Spleen (tissue), 11 donors: ENCODE measurements around the gene PLCB2. TPM values are rescaled to one million over a fixed set of nuclear protein-coding genes. Genes with fewer than 3 reads are reported as not detected.

ENCODE experiments used
- DNase-seq: peaks from one replicate; pipeline ENCODE4 v3.0.0-alpha.2; 2020
- H3K27ac ChIP-seq, 8 donors: fragments of 200-600 bp; sonication (generic) in 7 of 8; 1 replicate in 4 of 8; 2 replicates in 4 of 8; pipeline versions ENCODE4 v1.5.0 to v1.8.0; 2016 to 2021; ENCODE audit warnings: inconsistent platforms in 4 of 8, mild to moderate bottlenecking in 4 of 8, moderate library complexity in 1 of 8
- H3K27me3 ChIP-seq, 7 donors: fragments of 200-600 bp; sonication (generic) in 6 of 7; replicated peaks in 1 of 7; 1 replicate in 4 of 7; 2 replicates in 3 of 7; pipeline versions ENCODE4 v1.5.0 to v1.8.0; 2016 to 2021; ENCODE audit warnings: inconsistent platforms in 3 of 7, mild to moderate bottlenecking in 1 of 7
- H3K36me3 ChIP-seq, 6 donors: fragments of 200-600 bp; sonication (generic) in 5 of 6; 1 replicate in 4 of 6; 2 replicates in 2 of 6; pipeline versions ENCODE4 v1.5.0 to v1.8.0; 2016 to 2021; ENCODE audit warnings: inconsistent platforms in 2 of 6
- H3K4me1 ChIP-seq, 6 donors: fragments of 200-600 bp; sonication (generic) in 5 of 6; 1 replicate in 3 of 6; 2 replicates in 3 of 6; pipeline versions ENCODE4 v1.5.0 to v1.8.0; 2016 to 2021; ENCODE audit warnings: inconsistent platforms in 3 of 6
- H3K4me3 ChIP-seq, 8 donors: fragments of 200-600 bp; sonication (generic) in 7 of 8; 1 replicate in 4 of 8; 2 replicates in 4 of 8; pipeline versions ENCODE4 v1.5.0 to v1.8.0; 2016 to 2021; ENCODE audit warnings: inconsistent platforms in 4 of 8, mild to moderate bottlenecking in 4 of 8, moderate library complexity in 2 of 8
- H3K9me3 ChIP-seq, 8 donors: fragments of 200-600 bp; sonication (generic) in 7 of 8; 1 replicate in 4 of 8; 2 replicates in 4 of 8; pipeline versions ENCODE4 v1.5.0 to v1.8.0; 2016 to 2021; ENCODE audit warnings: inconsistent platforms in 4 of 8
- POLR2A ChIP-seq, 3 donors: fragments of 450-650 bp; IDR thresholded peaks; one replicate each; pipeline ENCODE4 v1.5.1; 2017; ENCODE audit warnings: antibody characterized with exemption in 3 of 3, mild to moderate bottlenecking in 1 of 3
- POLR2AphosphoS5 ChIP-seq, 3 donors: sonication (generic); formaldehyde crosslinking; IDR thresholded peaks; one replicate each; pipeline ENCODE4 v1.5.1; 2017; ENCODE audit warnings: antibody characterized with exemption in 3 of 3
- WGBS, 5 donors: extraction: QIAGEN DNeasy Blood & Tissue Kit in 3 of 5; methylation state at CpG; one replicate each; pipeline versions ENCODE4 v1.1.5 to v1.1.7; 2013 to 2018; 5-methylcytosine and 5-hydroxymethylcytosine counted together
- intact Hi-C: fragments of 100-400 bp; cut with DNase I; formaldehyde crosslinking; loops from one replicate; pipeline ENCODE4 v1.15.0; 2023; ENCODE audit warnings: low total_unique reads
- polyA plus RNA-seq, 3 donors: library from polyadenylated mRNA; stranded (reverse); fragments of 200-250 nt; gene quantifications; one replicate each; pipeline ENCODE4 v1.2.1, GENCODE V29; 2013
- total RNA-seq, 7 donors: library from RNA; depleted of rRNA in 3 of 7; stranded (reverse); fragments of >200 nt in 3 of 7; fragmentation: NEBNext Ultra II Directional in 4 of 7; extraction: Animal tissue kit (Norgen Biotek cat#: 25700) in 4 of 7; gene quantifications; one replicate each; pipeline versions ENCODE4 v1.1.0 to v1.2.1, GENCODE V29; 2016 to 2021
- TF ChIP-seq, protein P1 (sequence below), 11 experiments: fragments of 200-600 bp in 7 of 11; fragments of 450-650 bp in 4 of 11; sonication (generic) in 4 of 11; IDR thresholded peaks in 8 of 11; conservative IDR thresholded peaks in 3 of 11; 1 replicate in 7 of 11; 2 replicates in 4 of 11; pipeline versions ENCODE4 v1.4.0 to v1.8.0; 2016 to 2021; ENCODE audit warnings: antibody characterized with exemption in 11 of 11, inconsistent platforms in 4 of 11, mild to moderate bottlenecking in 1 of 11
- donor health status: healthy with polysubstance abuse.
- donor health status: DM: no; HTN: no; CAD: no; lungs with moderate emphysema.
- donor health status: DM: no; HTN: no; CAD: no.
- donor health status: Bipolar disorder and iron deficiency.
- donor health status: healthy.
- donor health status: DM: no; HTN: no; CAD: no.
- donor health status: DM: yes; HTN: yes; CAD: no.

Gene PLCB2
- total and polyA plus RNA-seq, 10 donors: 63.8 to 247 (median 187) TPM

- 79 to 90% (median 82%) methylated on average over 10 to 11 of the region's 11 CpGs for WGBS, 5 donors
- H3K9me3 ChIP-seq: peaks cover 0 to 23% (median 14%) of the 10 kb centered on the region in 8 donors
- H3K27me3 ChIP-seq: no peaks in the 10 kb centered on the region
- peak; percentile 56 for DNase-seq
- H3K27ac ChIP-seq: no peak overlapping the region
- intact Hi-C loops: no loop called here
- peaks cover 0 to 69% (median 29%) of the 10 kb centered on the region in 6 donors for H3K4me1 ChIP-seq
- no peak overlapping the region for H3K4me3 ChIP-seq
- peaks cover 3 to 71% (median 44%) of the 10 kb centered on the region in 6 donors for H3K36me3 ChIP-seq
- TF ChIP-seq, protein P1, sequence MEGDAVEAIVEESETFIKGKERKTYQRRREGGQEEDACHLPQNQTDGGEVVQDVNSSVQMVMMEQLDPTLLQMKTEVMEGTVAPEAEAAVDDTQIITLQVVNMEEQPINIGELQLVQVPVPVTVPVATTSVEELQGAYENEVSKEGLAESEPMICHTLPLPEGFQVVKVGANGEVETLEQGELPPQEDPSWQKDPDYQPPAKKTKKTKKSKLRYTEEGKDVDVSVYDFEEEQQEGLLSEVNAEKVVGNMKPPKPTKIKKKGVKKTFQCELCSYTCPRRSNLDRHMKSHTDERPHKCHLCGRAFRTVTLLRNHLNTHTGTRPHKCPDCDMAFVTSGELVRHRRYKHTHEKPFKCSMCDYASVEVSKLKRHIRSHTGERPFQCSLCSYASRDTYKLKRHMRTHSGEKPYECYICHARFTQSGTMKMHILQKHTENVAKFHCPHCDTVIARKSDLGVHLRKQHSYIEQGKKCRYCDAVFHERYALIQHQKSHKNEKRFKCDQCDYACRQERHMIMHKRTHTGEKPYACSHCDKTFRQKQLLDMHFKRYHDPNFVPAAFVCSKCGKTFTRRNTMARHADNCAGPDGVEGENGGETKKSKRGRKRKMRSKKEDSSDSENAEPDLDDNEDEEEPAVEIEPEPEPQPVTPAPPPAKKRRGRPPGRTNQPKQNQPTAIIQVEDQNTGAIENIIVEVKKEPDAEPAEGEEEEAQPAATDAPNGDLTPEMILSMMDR (IDR thresholded peaks at IDR 0.05 in 8 of 11, conservative IDR thresholded peaks at IDR 0.05 in 3 of 11): no peak
- TF ChIP-seq POLR2AphosphoS5 (IDR thresholded peaks at IDR 0.05) (no peak), POLR2A (IDR thresholded peaks at IDR 0.05) (no peak)
These were observed 4.8 kb downstream of the PLCB2 start for GRCh38 chr15:40302981-40303380.

DNA sequence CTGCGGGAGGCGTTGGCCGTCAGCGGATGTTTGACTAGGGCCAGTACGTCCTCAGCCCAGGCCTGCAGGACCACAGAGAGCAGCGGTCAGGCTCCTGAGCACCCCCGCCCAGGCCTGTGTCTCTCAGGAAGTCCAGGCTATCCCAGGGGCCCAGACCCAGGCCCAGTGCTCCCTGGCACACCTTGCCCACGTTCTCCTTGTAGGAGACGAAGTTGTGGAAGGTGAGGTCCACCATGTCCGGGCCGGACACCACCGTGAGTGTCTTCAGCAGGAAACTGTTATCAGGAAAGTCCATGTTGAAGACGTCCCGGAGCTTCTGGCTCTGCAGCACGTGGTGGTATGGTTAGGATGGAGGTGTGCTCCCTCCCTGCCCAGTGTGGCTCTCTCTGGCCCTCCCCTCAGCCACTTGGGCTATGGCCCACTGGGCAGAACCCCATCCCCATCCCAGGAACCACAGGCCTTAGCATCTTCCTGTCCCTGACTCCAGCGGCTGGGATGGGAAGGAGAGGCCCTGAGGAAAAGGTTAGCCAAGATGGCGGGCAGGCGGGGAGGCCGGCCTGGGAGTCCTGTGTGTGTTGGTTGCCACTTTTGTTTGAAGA lies 5.3 kb downstream of the PLCB2 start:
- 93 to 95% (median 94%) methylated on average over 16 to 19 of the region's 19 CpGs for WGBS, 5 donors
- peak; percentile 70 for DNase-seq
- no peaks in the 10 kb centered on the region for H3K27me3 ChIP-seq
- H3K9me3 ChIP-seq: peaks cover 0 to 23% (median 14%) of the 10 kb centered on the region in 8 donors
- H3K36me3 ChIP-seq: peaks cover 3 to 77% (median 49%) of the 10 kb centered on the region in 6 donors
- peaks cover 0 to 63% (median 27%) of the 10 kb centered on the region in 6 donors for H3K4me1 ChIP-seq
- intact Hi-C loops: no loop called here
- TF ChIP-seq POLR2AphosphoS5 (IDR thresholded peaks at IDR 0.05): no peak
- TF ChIP-seq POLR2A (IDR thresholded peaks at IDR 0.05): no peak
- TF ChIP-seq, protein P1 (IDR thresholded peaks at IDR 0.05 in 8 of 11, conservative IDR thresholded peaks at IDR 0.05 in 3 of 11): no peak
- no peak overlapping the region for H3K4me3 ChIP-seq
- no peak overlapping the region for H3K27ac ChIP-seq

DNA sequence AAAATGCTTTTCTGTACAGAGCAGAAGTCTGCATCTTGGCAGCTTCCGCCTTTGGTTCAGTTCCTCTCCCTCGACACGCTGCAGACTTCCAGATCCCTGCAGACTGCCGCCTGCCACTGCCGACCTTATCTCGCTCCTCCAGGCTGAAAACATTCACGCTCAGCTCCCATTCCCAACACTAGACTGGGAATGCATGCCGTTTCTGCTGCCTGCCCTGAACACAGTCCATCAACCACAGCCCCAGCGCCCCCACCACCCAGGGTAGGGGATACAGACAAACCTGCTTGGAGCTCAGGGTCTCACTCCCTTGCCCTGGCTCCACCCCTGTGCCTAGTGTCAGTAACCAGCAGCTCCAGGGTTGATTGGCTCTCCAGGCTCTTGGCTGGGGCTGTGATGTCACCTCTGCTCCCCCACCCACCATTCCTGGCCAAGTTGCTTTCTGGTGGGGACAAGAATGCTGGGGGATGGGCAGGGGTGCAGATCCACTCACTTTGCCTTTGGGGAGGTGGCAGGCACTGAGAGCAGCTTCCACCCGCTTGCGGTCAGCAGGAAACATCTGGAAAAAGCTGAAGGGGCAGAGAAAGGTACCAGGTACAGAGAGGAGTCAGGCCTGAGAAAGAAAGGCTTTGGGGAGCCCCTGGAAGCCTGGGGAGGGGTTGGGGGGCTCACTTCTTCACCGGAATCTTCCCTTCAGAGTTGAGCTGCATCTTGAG lies 6.1 kb downstream of the PLCB2 start:
- no peak for TF ChIP-seq POLR2AphosphoS5 (IDR thresholded peaks at IDR 0.05)
- TF ChIP-seq, protein P1 (IDR thresholded peaks at IDR 0.05 in 8 of 11, conservative IDR thresholded peaks at IDR 0.05 in 3 of 11): no peak
- no peak for TF ChIP-seq POLR2A (IDR thresholded peaks at IDR 0.05)
- intact Hi-C loops: no loop called here
- 64 to 71% (median 68%) methylated on average over 12 of the region's 12 CpGs for WGBS, 5 donors
- H3K27ac ChIP-seq: no peak overlapping the region
- peaks cover 0 to 56% (median 21%) of the 10 kb centered on the region in 6 donors for H3K4me1 ChIP-seq
- no peak overlapping the region for H3K4me3 ChIP-seq
- peaks cover 3 to 85% (median 52%) of the 10 kb centered on the region in 6 donors for H3K36me3 ChIP-seq
- peak; percentile 67 for DNase-seq
- H3K27me3 ChIP-seq: no peaks in the 10 kb centered on the region
- peaks cover 0 to 23% (median 14%) of the 10 kb centered on the region in 8 donors for H3K9me3 ChIP-seq

DNA sequence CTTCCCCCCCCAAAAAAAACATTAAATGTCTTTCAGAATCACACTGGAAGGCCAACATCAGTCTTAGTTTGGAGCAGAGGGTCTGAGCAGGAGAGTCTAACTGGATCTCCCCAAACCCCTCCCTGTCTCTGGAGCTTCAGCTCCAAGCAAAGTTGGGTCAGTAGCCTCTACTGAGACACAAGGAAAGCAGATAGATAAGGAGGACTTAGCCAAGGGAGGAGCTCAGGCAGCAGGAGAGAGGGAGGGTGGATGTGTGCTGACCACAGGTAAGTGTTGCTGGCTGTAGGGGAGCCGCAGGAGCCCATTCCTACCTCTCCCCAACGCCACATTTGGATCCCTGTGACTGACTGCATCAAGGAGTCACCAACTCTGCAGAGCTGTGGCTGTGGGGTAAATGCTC lies 7.0 kb downstream of the PLCB2 start:
- DNase-seq: no peak
- no peaks in the 10 kb centered on the region for H3K27me3 ChIP-seq

More for the DNA sequence above, 7.0 kb downstream of the PLCB2 start:
- Histone ChIP-seq H3K4me1 (peaks cover 0 to 47% (median 14%) of the 10 kb centered on the region in 6 donors), H3K27ac (no peak overlapping the region), H3K9me3 (peaks cover 0 to 23% (median 14%) of the 10 kb centered on the region in 8 donors), H3K4me3 (no peak overlapping the region), H3K36me3 (peaks cover 3 to 93% (median 56%) of the 10 kb centered on the region in 6 donors)
- WGBS, 5 donors: 93 to 100% (median 96%) methylated on average over 2 of the region's 2 CpGs
- TF ChIP-seq POLR2A (IDR thresholded peaks at IDR 0.05) (no peak), POLR2AphosphoS5 (IDR thresholded peaks at IDR 0.05) (no peak)
- TF ChIP-seq, protein P1 (IDR thresholded peaks at IDR 0.05 in 8 of 11, conservative IDR thresholded peaks at IDR 0.05 in 3 of 11): no peak
- intact Hi-C loops: no loop called here
